Endothelial cell of umbilical vein (primary cell): ENCODE data around the gene APOM. TPM values are rescaled to one million over a fixed set of nuclear protein-coding genes. Genes with fewer than 3 reads are reported as not detected.
A peak's percentile ranks its signal among the peaks of the same experiment; 100 is the strongest.

Experiments
- BruUV-seq: library from RNA; stranded (reverse); fragments of 400-500 nt; replicated peaks from 2 replicates; lab custom pipeline; 2021; lab: Mats Ljungman, UMichigan
- CTCF ChIA-PET: fragments of 300-600, 350-600 bp; sonication (Branson Sonifier 250); formaldehyde crosslinking; loops from one replicate; lab custom pipeline; 2021; ENCODE audit warnings: antibody characterized with exemption, inconsistent platforms; lab: Charles Lee
- POLR2A ChIA-PET: fragments of 300-600, 350-600 bp; sonication (Branson Sonifier 250); formaldehyde crosslinking; loops from one replicate; lab custom pipeline; 2021; ENCODE audit warnings: antibody characterized with exemption, inconsistent platforms; lab: Charles Lee
- DNase-seq: peaks from one replicate; pipeline ENCODE4 v3.0.0-alpha.2; 2011; ENCODE audit warnings: low read depth, low spot score
- FAIRE-seq: peaks from 2 replicates; lab custom pipeline; 2011; peaks lifted over from hg19 to GRCh38; lab: Jason Lieb, UNC
- H2AFZ ChIP-seq: 2 replicates; pipeline ENCODE4 v1.6.0; 2012; ENCODE audit warnings: low read depth, low read length, control low read depth, inconsistent platforms
- H3K27ac ChIP-seq: 2 replicates; pipeline ENCODE4 v1.5.1; 2011; ENCODE audit warnings: low read depth, mild to moderate bottlenecking, control low read depth, low read length, moderate library complexity; ENCODE audit not compliant: insufficient read depth
- H3K27me3 ChIP-seq, 2 experiments: 2 replicates each; pipeline versions ENCODE4 v1.6.0 to v1.6.1; 2011; ENCODE audit warnings: low read length in 2 of 2, mixed read lengths in 1 of 2; ENCODE audit not compliant: control insufficient read depth in 2 of 2, insufficient read depth in 2 of 2
- H3K36me3 ChIP-seq, 2 experiments: 2 replicates in 1 of 2; 3 replicates in 1 of 2; pipeline ENCODE4 v1.5.1; 2011; ENCODE audit warnings: low read length in 2 of 2, mild to moderate bottlenecking in 1 of 2, moderate library complexity in 1 of 2; ENCODE audit not compliant: control insufficient read depth in 2 of 2, insufficient read depth in 2 of 2; ENCODE audit errors: extremely low read depth in 1 of 2
- H3K4me1 ChIP-seq: 3 replicates; pipeline ENCODE4 v1.5.1; 2011; ENCODE audit warnings: mild to moderate bottlenecking, low read length; ENCODE audit not compliant: control insufficient read depth, insufficient read depth; ENCODE audit errors: extremely low read depth
- H3K4me2 ChIP-seq: 2 replicates; pipeline ENCODE4 v1.6.1; 2011; ENCODE audit warnings: low read length, control low read depth, mixed read lengths; ENCODE audit not compliant: insufficient read depth
- H3K4me3 ChIP-seq, 3 experiments: fragments of 200-600 bp in 1 of 3; sonication (generic), shearing (Covaris generic) in 1 of 3; replicated peaks in 1 of 3; 2 replicates each; pipeline ENCODE4 v1.5.1; 2011 to 2016; ENCODE audit warnings: control low read depth in 3 of 3, low read length in 3 of 3, mild to moderate bottlenecking in 2 of 3, inconsistent platforms in 1 of 3, low read depth in 1 of 3, moderate library complexity in 1 of 3; ENCODE audit not compliant: insufficient read depth in 1 of 3
- H3K79me2 ChIP-seq: 2 replicates; pipeline ENCODE4 v1.6.0; 2012; ENCODE audit warnings: low read length, inconsistent platforms; ENCODE audit not compliant: control insufficient read depth, insufficient read depth
- H3K9ac ChIP-seq: replicated peaks from 2 replicates; pipeline ENCODE3; 2011; ENCODE audit warnings: low read length, control low read depth; ENCODE audit not compliant: insufficient read depth; ENCODE audit errors: extremely low read depth
- H3K9me1 ChIP-seq: replicated peaks from 3 replicates; pipeline ENCODE4 v1.6.0; 2011; ENCODE audit warnings: mild to moderate bottlenecking, low read length; ENCODE audit not compliant: control insufficient read depth, insufficient read depth; ENCODE audit errors: extremely low read depth
- H3K9me3 ChIP-seq: replicated peaks from 2 replicates; pipeline ENCODE4 v1.5.1; 2012; ENCODE audit warnings: low read length, inconsistent platforms; ENCODE audit not compliant: control insufficient read depth, insufficient read depth
- H4K20me1 ChIP-seq: replicated peaks from 2 replicates; pipeline ENCODE3; 2011; ENCODE audit warnings: mild to moderate bottlenecking, low read length; ENCODE audit not compliant: control insufficient read depth, insufficient read depth; ENCODE audit errors: extremely low read depth
- CTCF ChIP-seq, 2 donors: IDR thresholded peaks; 1 replicate in 1 of 2; 2 replicates in 1 of 2; pipeline ENCODE4 v1.5.1; 2011; ENCODE audit warnings: low read length in 2 of 2, mild to moderate bottlenecking in 2 of 2, moderate library complexity in 2 of 2, control low read depth in 1 of 2, inconsistent platforms in 1 of 2, low read depth in 1 of 2; ENCODE audit not compliant: insufficient read depth in 1 of 2; ENCODE audit errors: extremely low read depth in 1 of 2
- EZH2 ChIP-seq: IDR thresholded peaks from 2 replicates; pipeline ENCODE4 v1.6.1; 2012; ENCODE audit warnings: borderline replicate concordance, low read depth, mild to moderate bottlenecking, moderate library complexity, low read length, inconsistent platforms; ENCODE audit not compliant: severe bottlenecking
- FOS ChIP-seq: IDR thresholded peaks from 2 replicates; pipeline ENCODE4 v1.6.1; 2011; ENCODE audit warnings: mild to moderate bottlenecking, low read length, moderate library complexity, borderline replicate concordance; ENCODE audit not compliant: insufficient read depth
- GATA2 ChIP-seq: IDR thresholded peaks from 2 replicates; pipeline ENCODE4 v1.7.0; 2011; ENCODE audit warnings: low read depth, mild to moderate bottlenecking, moderate library complexity, mixed read lengths, low read length; ENCODE audit not compliant: insufficient read length, insufficient read depth
- JUN ChIP-seq: IDR thresholded peaks from 2 replicates; pipeline ENCODE4 v1.6.1; 2011; ENCODE audit warnings: borderline replicate concordance, low read depth; ENCODE audit not compliant: insufficient read length, insufficient read depth
- MAX ChIP-seq: IDR thresholded peaks from 2 replicates; pipeline ENCODE4 v1.6.1; 2011; ENCODE audit not compliant: insufficient read depth, insufficient read length
- MYC ChIP-seq: IDR thresholded peaks from one replicate; pipeline ENCODE4 v1.6.1; 2011; ENCODE audit warnings: mild to moderate bottlenecking, low read depth, low read length
- POLR2A ChIP-seq: IDR thresholded peaks from 2 replicates; pipeline ENCODE4 v1.6.1; 2012; ENCODE audit warnings: low read depth, mild to moderate bottlenecking, control low read depth, low read length
- POLR2AphosphoS5 ChIP-seq: IDR thresholded peaks from 2 replicates; pipeline ENCODE4 v1.6.1; 2012; ENCODE audit warnings: low read depth, mild to moderate bottlenecking, control low read depth, low read length, moderate library complexity; ENCODE audit not compliant: insufficient read depth
- dilution Hi-C: fragments of 300-500 bp; cut with MboI; formaldehyde crosslinking; loops from one replicate; pipeline ENCODE4 v1.15.0; 2019; ENCODE audit warnings: low sequenced_read_pairs; ENCODE audit not compliant: extremely low pct_ligation_motif_present
- intact Hi-C: fragments of 100-400 bp; cut with micrococcal nuclease; formaldehyde crosslinking; loops from one replicate; pipeline ENCODE4 v1.10.0; 2022
- polyA plus RNA-seq, 4 experiments: library from polyadenylated mRNA; depleted of rRNA in 3 of 4; stranded (reverse) in 3 of 4; unstranded in 1 of 4; fragments of >200 nt; gene quantifications; 2 replicates each; pipeline versions ENCODE4 v1.2.1 to v1.2.3, GENCODE V29; 2011 to 2012; ENCODE audit warnings: missing spikeins in 1 of 4
- total RNA-seq: library from RNA; stranded (reverse); gene quantifications from 2 replicates; pipeline ENCODE4 v1.2.3, GENCODE V29; 2021

Gene APOM
- total and polyA plus RNA-seq, 2 donors (not counting 3 experiments of a cell fraction or from before 2014, with no cell fraction given): 2.5 TPM; not detected in 1

- TSS peak; percentile 44 for BruUV-seq
- Histone ChIP-seq H3K27ac (peak within 1 kb of the TSS; percentile 62), H2AFZ (peak within 1 kb of the TSS; percentile 52), H3K79me2 (peaks cover 28% of the 10 kb centered on the region), H3K9me1 (no peaks in the 10 kb centered on the region), H3K4me2 (peak within 1 kb of the TSS; percentile 67), H3K36me3 (peaks cover 3 to 4% of the 10 kb centered on the region in 2 experiments), H3K9ac (peak within 1 kb of the TSS; percentile 82), H3K4me3 (peak within 1 kb of the TSS; percentile 30 to 76 (median 70)), H3K4me1 (peaks cover 44% of the 10 kb centered on the region), H3K9me3 (no peaks in the 10 kb centered on the region), H3K27me3 (no peaks in the 10 kb centered on the region), H4K20me1 (no peaks in the 10 kb centered on the region)
- dilution Hi-C loops (no loop called here), intact Hi-C loops (loop anchor here (1.0 to 10.0 kb wide), 4 partner anchors 8 to 534 kb away; partner anchors contain the start of genes BAG6, GPSM3 and PBX2)
- TF ChIP-seq FOS: peak; percentile 5
- TF ChIP-seq MYC: no peak
- TF ChIP-seq JUN: no peak
- TF ChIP-seq GATA2: no peak
- peak; percentile 98 for TF ChIP-seq POLR2AphosphoS5
- TF ChIP-seq MAX: no peak
- peak; percentile 92 for TF ChIP-seq POLR2A
- TF ChIP-seq EZH2: no peak
- TF ChIP-seq CTCF (IDR thresholded peaks at IDR 0.05; ENCODE audit: extremely low read depth in 1 of 2, insufficient read depth in 1 of 2, low read depth in 1 of 2, low read length in 2 of 2): no peak
- FAIRE-seq: peak; percentile 80
- POLR2A ChIA-PET: interaction anchor here (0.6 to 2.1 kb wide), 4 partner anchors 9 to 166 kb away, joined by 3 to 13 read pairs (median 4); partner anchors contain the start of genes BAG6, HSPA1B and PRRC2A
- DNase-seq: peak; percentile 87
- CTCF ChIA-PET: interaction anchor here (0.9 to 5.7 kb wide), 5 partner anchors 8 to 135 kb away, joined by 3 to 38 read pairs (median 3); partner anchors contain the start of genes BAG6 and VARS1
Observed at GRCh38 chr6:31660381-31661261, 4.9 kb downstream of the APOM start, which contains the start of gene C6orf47. TSS of gene C6orf47 (minus strand) at chr6:31660778. CDS start at chr6:31659947, 831 bp downstream.
